K562 (cell line): Measurements from ENCODE around the gene DRICH1. TPM values are rescaled to one million over a fixed set of nuclear protein-coding genes. Genes with fewer than 3 reads are reported as not detected.

Source experiments
- ATAC-seq: fragments of 200-7000 bp; cut with Tn5 transposase; 3 replicates; pipeline ENCODE4 v1.9.1; 2020; ENCODE audit warnings: moderate library complexity
- BruUV-seq: library from RNA; stranded (reverse); fragments of 400-500 nt; replicated peaks from 2 replicates; lab custom pipeline; 2021; lab: Mats Ljungman, UMichigan
- CTCF ChIA-PET: fragments of 300-600 bp; formaldehyde crosslinking; extraction: SDS; loops from one replicate; lab custom pipeline; 2021; ENCODE audit warnings: low intra/inter-chr PET ratio; lab: Yijun Ruan, JAX
- POLR2A ChIA-PET: fragments of 300-600, 350-650 bp; sonication (Branson Sonifier 250); formaldehyde crosslinking; extraction: SDS; loops from one replicate; lab custom pipeline; 2021; ENCODE audit warnings: antibody characterized with exemption, inconsistent platforms; lab: Yijun Ruan, JAX
- DNase-seq, 4 experiments: peaks; one replicate each; pipeline versions ENCODE4 v3.0.0 to v3.0.0-alpha.2; 2011 to 2018; ENCODE audit warnings: low spot score in 3 of 4, mixed read lengths in 3 of 4; ENCODE audit errors: extremely low read depth in 1 of 4
- FAIRE-seq: peaks from 2 replicates; lab custom pipeline; 2011; peaks lifted over from hg19 to GRCh38; lab: Jason Lieb, UNC
- H2AFZ ChIP-seq: 2 replicates; pipeline ENCODE4 v1.6.0; 2011; ENCODE audit warnings: low read depth, low read length, control low read depth, inconsistent platforms
- H3K27ac ChIP-seq: fragments of 200-600 bp; 3 replicates; pipeline ENCODE4 v1.8.0; 2011; ENCODE audit warnings: low read depth, mild to moderate bottlenecking, control low read depth, inconsistent platforms, low read length, moderate library complexity, mixed read lengths; ENCODE audit errors: extremely low read depth
- H3K27me3 ChIP-seq, 2 experiments: fragments of 300-600 bp in 1 of 2; 2 replicates in 1 of 2; 3 replicates in 1 of 2; pipeline versions ENCODE4 v1.6.0 to v1.8.0; 2011; ENCODE audit warnings: inconsistent platforms in 2 of 2, low read length in 2 of 2, mild to moderate bottlenecking in 1 of 2, mixed read lengths in 1 of 2, moderate library complexity in 1 of 2; ENCODE audit not compliant: control insufficient read depth in 2 of 2, insufficient read depth in 2 of 2
- H3K36me3 ChIP-seq: fragments of 300-600 bp; 3 replicates; pipeline ENCODE4 v1.8.0; 2011; ENCODE audit warnings: mild to moderate bottlenecking, low read length, inconsistent platforms; ENCODE audit not compliant: control insufficient read depth, insufficient read depth
- H3K4me1 ChIP-seq, 2 experiments: fragments of 200-600 bp in 1 of 2; replicated peaks in 1 of 2; 2 replicates in 1 of 2; 3 replicates in 1 of 2; pipeline versions ENCODE4 v1.5.1 to v1.8.0; 2011; ENCODE audit warnings: inconsistent platforms in 2 of 2, low read length in 2 of 2, mild to moderate bottlenecking in 1 of 2, mixed read lengths in 1 of 2, moderate library complexity in 1 of 2; ENCODE audit not compliant: control insufficient read depth in 2 of 2, insufficient read depth in 2 of 2
- H3K4me2 ChIP-seq: 2 replicates; pipeline ENCODE4 v1.6.1; 2011; ENCODE audit warnings: low read length, control low read depth, inconsistent platforms, mixed read lengths; ENCODE audit not compliant: insufficient read depth
- H3K4me3 ChIP-seq: fragments of 200-600 bp; sonication (generic), shearing (Covaris generic); 2 replicates; pipeline ENCODE4 v1.5.1; 2016; ENCODE audit warnings: control low read depth, inconsistent platforms
- H3K79me2 ChIP-seq: fragments of 200-600 bp; 3 replicates; pipeline ENCODE4 v1.8.0; 2011; ENCODE audit warnings: low read length, inconsistent platforms; ENCODE audit not compliant: control insufficient read depth, insufficient read depth
- H3K9ac ChIP-seq, 2 experiments: 2 replicates each; pipeline versions ENCODE4 v1.6.0 to v1.6.1; 2011; ENCODE audit warnings: low read depth in 2 of 2, low read length in 2 of 2, control low read depth in 1 of 2, inconsistent platforms in 1 of 2, mild to moderate bottlenecking in 1 of 2, mixed read lengths in 1 of 2; ENCODE audit not compliant: insufficient read depth in 1 of 2
- H3K9me1 ChIP-seq: one replicate; pipeline ENCODE4 v1.6.0; 2011; ENCODE audit warnings: inconsistent platforms, mild to moderate bottlenecking, low read length, moderate library complexity; ENCODE audit not compliant: control insufficient read depth, insufficient read depth
- H3K9me3 ChIP-seq: replicated peaks from 2 replicates; pipeline ENCODE4 v1.5.1; 2011; ENCODE audit warnings: low read depth, low read length, inconsistent platforms; ENCODE audit not compliant: control insufficient read depth, insufficient read depth
- H4K20me1 ChIP-seq: replicated peaks from 2 replicates; pipeline ENCODE4 v1.6.1; 2011; ENCODE audit warnings: low read length, inconsistent platforms, mixed read lengths; ENCODE audit not compliant: control insufficient read depth, insufficient read depth
- BRCA1 ChIP-seq, 2 experiments: fragments of 450-650 bp in 1 of 2; sonication (generic) in 1 of 2; formaldehyde crosslinking in 1 of 2; IDR thresholded peaks; 2 replicates each; pipeline versions ENCODE4 v1.5.0 to v1.6.1; 2017 to 2020; ENCODE audit warnings: mild to moderate bottlenecking in 1 of 2, missing genetic modification reagents in 1 of 2
- FOSL1 ChIP-seq: fragments of 200-800 bp; sonication (Bioruptor generic); conservative IDR thresholded peaks from 2 replicates; pipeline ENCODE4 v1.6.1; 2016; ENCODE audit warnings: missing genetic modification characterization, missing compliant biosample characterization
- MITF ChIP-seq: IDR thresholded peaks from 2 replicates; pipeline ENCODE4 v1.6.1; 2014; ENCODE audit warnings: antibody characterized with exemption
- MLX ChIP-seq, 2 experiments: fragments of 450-650 bp in 1 of 2; sonication (generic) in 1 of 2; formaldehyde crosslinking; conservative IDR thresholded peaks; 2 replicates each; pipeline versions ENCODE4 v1.4.0 to v1.8.1; 2020 to 2022; ENCODE audit warnings: mild to moderate bottlenecking in 1 of 2, missing genetic modification reagents in 1 of 2
- OTX1 ChIP-seq: fragments of 450-650 bp; formaldehyde crosslinking; IDR thresholded peaks from 2 replicates; pipeline ENCODE4 v1.4.0; 2022; ENCODE audit warnings: mild to moderate bottlenecking
- PTTG1 ChIP-seq: fragments of 450-650 bp; IDR thresholded peaks from 2 replicates; pipeline ENCODE4 v1.6.1; 2016; ENCODE audit warnings: low read depth, mild to moderate bottlenecking, missing genetic modification characterization, missing compliant biosample characterization
- RB1 ChIP-seq: fragments of 450-650 bp; IDR thresholded peaks from 2 replicates; pipeline ENCODE4 v1.6.1; 2017; ENCODE audit warnings: low read depth, mild to moderate bottlenecking
- SUPT5H ChIP-seq: fragments of 450-650 bp; IDR thresholded peaks from 2 replicates; pipeline ENCODE4 v1.6.1; 2016
- XRCC5 ChIP-seq: fragments of 200-400 bp; formaldehyde crosslinking; IDR thresholded peaks from 2 replicates; pipeline ENCODE4 v1.6.1; 2017; ENCODE audit warnings: low read depth, mild to moderate bottlenecking, low read length
- ZBTB40 ChIP-seq, 2 experiments: fragments of 450-650 bp in 1 of 2; sonication (generic) in 1 of 2; formaldehyde crosslinking in 1 of 2; IDR thresholded peaks; 2 replicates each; pipeline versions ENCODE4 v1.7.1 to v1.9.0; 2016 to 2022; ENCODE audit warnings: inconsistent platforms in 1 of 2, mild to moderate bottlenecking in 1 of 2, missing genetic modification reagents in 1 of 2
- WGBS: fragments of 100-300 bp; shearing (Covaris generic); methylation state at CpG from one replicate; pipeline ENCODE4 v1.1.6; 2016; ENCODE audit warnings: low coverage, mixed read lengths; ENCODE audit not compliant: insufficient coverage; ENCODE audit errors: missing lambda C conversion rate; 5-methylcytosine and 5-hydroxymethylcytosine counted together
- in situ Hi-C: fragments of 300-500 bp; cut with MboI; formaldehyde crosslinking; loops from 4 replicates; pipeline ENCODE4 v1.15.0; 2018; ENCODE audit warnings: inconsistent platforms, mixed read lengths
- intact Hi-C: fragments of 100-400 bp; cut with micrococcal nuclease; formaldehyde crosslinking; loops from 2 replicates; pipeline ENCODE4 v1.14.2; 2022
- polyA plus RNA-seq, 8 experiments: library from polyadenylated mRNA; depleted of rRNA in 4 of 8; stranded (reverse) in 5 of 8; unstranded in 3 of 8; fragments of >200 nt; fragmentation: Nextera tagmentation in 2 of 8; fragmentation: Illumina TruSeq in 1 of 8; extraction: Ambion mirVana in 2 of 8; extraction: Trizol in 1 of 8; gene quantifications; 2 replicates each; pipeline versions ENCODE4 v1.2.1 to v1.2.3, GENCODE V29; 2011 to 2014; ENCODE audit warnings: inconsistent platforms in 1 of 8, missing spikeins in 1 of 8
- total RNA-seq, 7 experiments: library from RNA; depleted of rRNA in 6 of 7; stranded (reverse); fragments of >200 nt in 6 of 7; fragmentation: Illumina TruSeq in 2 of 7; extraction: Trizol in 2 of 7; gene quantifications; 2 replicates each; pipeline versions ENCODE4 v1.2.1 to v1.2.3, GENCODE V29; 2011 to 2021; ENCODE audit warnings: low replicate concordance in 1 of 7

DRICH1 gene
- total and polyA plus RNA-seq, 9 of the 15 experiments (the other 6 are each of a cell fraction or from before 2014, with no cell fraction given) = 0.07 to 0.36 (median 0.14) TPM; not detected in 2

- POLR2A ChIA-PET = no interaction called here
- no peaks in the 10 kb centered on the region for H3K36me3 ChIP-seq
- H2AFZ ChIP-seq = no peak overlapping the region
- peaks cover 0 to 12% of the 10 kb centered on the region in 2 experiments; a peak in 2 of 5 replicates for H3K4me1 ChIP-seq
- intact Hi-C loops = no loop called here
- ATAC-seq (no peak), FAIRE-seq (no peak), DNase-seq (no peak)
- H3K9me1 ChIP-seq = no peaks in the 10 kb centered on the region
- H3K9me3 ChIP-seq = no peaks in the 10 kb centered on the region
- no peaks in the 10 kb centered on the region for H4K20me1 ChIP-seq
- CTCF ChIA-PET = no interaction called here
- peaks cover 0 to 4% of the 10 kb centered on the region in 2 experiments; a peak in 2 of 5 replicates for H3K27me3 ChIP-seq
- WGBS = 3% methylated on average over 6 of the region's 6 CpGs
- H3K27ac ChIP-seq = no peak overlapping the region
- H3K79me2 ChIP-seq = no peaks in the 10 kb centered on the region
- no peak overlapping the region for H3K4me3 ChIP-seq
- no peak overlapping the region for H3K4me2 ChIP-seq
- no TSS peak for BruUV-seq
- in situ Hi-C loops = loop anchor here (25.0 kb wide), 2 partner anchors 422 to 622 kb away; no protein-coding TSS in a partner anchor
- H3K9ac ChIP-seq = no peak overlapping the region
- TF ChIP-seq MLX (CRISPR knock-in tag; conservative IDR thresholded peaks at IDR 0.05) (no peak), FOSL1 (tag) (no peak), BRCA1 (IDR thresholded peaks at IDR 0.05) (no peak), BRCA1 (CRISPR knock-in tag; IDR thresholded peaks at IDR 0.05) (no peak), MITF (no peak), PTTG1 (tag) (no peak), SUPT5H (no peak), ZBTB40 (IDR thresholded peaks at IDR 0.05) (no peak), ZBTB40 (CRISPR knock-in tag; IDR thresholded peaks at IDR 0.05) (no peak), OTX1 (CRISPR knock-in tag) (no peak), XRCC5 (no peak), RB1 (no peak)
Measured at GRCh38 chr22:23583836-23584235, 48.3 kb downstream of the DRICH1 start.
